Measurements from ENCODE around the gene PCDHA9. TPM values are rescaled to one million over a fixed set of nuclear protein-coding genes. Genes with fewer than 3 reads are reported as not detected.

The PCDHA9 gene
- total and polyA plus RNA-seq, 2 of the 4 experiments (the other 2 are of a cell fraction): under 0.01 TPM; not detected in 1

GRCh38 chr5:140862441-140863295 lies 14.5 kb downstream of the PCDHA9 start:
- 45% methylated on average over 49 of the region's 76 CpGs; no CpG with 5 or more reads in 1 of the 2 experiments for WGBS, 2 experiments (ENCODE audit: extremely low coverage in 2 of 2, insufficient read length in 1 of 2)
- H3K4me1 ChIP-seq (ENCODE audit: control insufficient read depth, insufficient read depth, low read length): no peaks in the 10 kb centered on the region
- H3K4me3 ChIP-seq (ENCODE audit: insufficient read depth, low read depth, low read length): no peak overlapping the region
- no peak overlapping the region for H2BK120ac ChIP-seq (ENCODE audit: low read depth, low read length)
- BruUV-seq (replicated peaks): no TSS peak
- POLR2A ChIA-PET (ENCODE audit: unreplicated experiment): no interaction called here
- no peak overlapping the region for H3K14ac ChIP-seq (replicated peaks; ENCODE audit: low read depth, low read length)
- H4K8ac ChIP-seq (ENCODE audit: low read depth in 2 of 2, low read length in 2 of 2): no peak overlapping the region
- H3K9me1 ChIP-seq (ENCODE audit: insufficient read depth, low read length): no peaks in the 10 kb centered on the region
- H2BK5ac ChIP-seq (ENCODE audit: low read depth, low read length, poor library complexity, severe bottlenecking): no peak overlapping the region
- dilution Hi-C loops (cut with HindIII; ENCODE audit: low sequenced_read_pairs, unreplicated experiment) (no loop called here), in situ Hi-C loops (cut with MboI; ENCODE audit: low sequenced_read_pairs) (no loop called here), intact Hi-C loops (cut with micrococcal nuclease) (no loop called here)
- H3K27ac ChIP-seq (ENCODE audit: insufficient read depth, low read length): no peak overlapping the region
- H4K5ac ChIP-seq (ENCODE audit: low read depth, low read length): no peak overlapping the region
- ATAC-seq (ENCODE audit: low read depth): no peak
- H3K18ac ChIP-seq (ENCODE audit: low read depth, low read length): no peak overlapping the region
- H3K36me3 ChIP-seq (ENCODE audit: control insufficient read depth, insufficient read depth, low read length): no peaks in the 10 kb centered on the region
- H2BK15ac ChIP-seq (ENCODE audit: low read depth, low read length): no peak overlapping the region
- no peak overlapping the region for H2BK20ac ChIP-seq (ENCODE audit: low read depth, low read length)
- no peaks in the 10 kb centered on the region for H4K20me1 ChIP-seq (ENCODE audit: insufficient read depth, low read length)
- no peak overlapping the region for H2AK9ac ChIP-seq (replicated peaks; ENCODE audit: low read depth, low read length, poor library complexity)
- H3K79me1 ChIP-seq (ENCODE audit: low read depth in 1 of 2, low read length in 2 of 2): no peaks in the 10 kb centered on the region
- H3K9me3 ChIP-seq (ENCODE audit: control insufficient read depth, insufficient read depth, low read length): peaks cover 26% of the 10 kb centered on the region
- no peak overlapping the region for H3K9ac ChIP-seq (ENCODE audit: low read depth, low read length)
- no peak overlapping the region for H2AK5ac ChIP-seq (ENCODE audit: low read depth, low read length)
- H3K4me2 ChIP-seq (ENCODE audit: low read depth, low read length): no peak overlapping the region
- H3K23ac ChIP-seq (ENCODE audit: low read depth, low read length): no peak overlapping the region
- no peak overlapping the region for H2AFZ ChIP-seq (replicated peaks; ENCODE audit: low read length, poor library complexity)
- no peaks in the 10 kb centered on the region for H3K27me3 ChIP-seq (ENCODE audit: control insufficient read depth, insufficient read depth, low read length)
- CTCF ChIA-PET: no interaction called here
- no peak overlapping the region for H3K56ac ChIP-seq (ENCODE audit: extremely low read depth, insufficient read depth, low read length)
- no peak overlapping the region for H4K91ac ChIP-seq (ENCODE audit: insufficient read depth, low read depth, low read length)
- no peak overlapping the region for H3K4ac ChIP-seq (ENCODE audit: low read depth, low read length)
- no peak for DNase-seq
- no peak for TF ChIP-seq SMC3 (IDR thresholded peaks at IDR 0.05; ENCODE audit: low read depth, low read length)
- no peak for TF ChIP-seq MAFK (IDR thresholded peaks at IDR 0.05; ENCODE audit: low read depth, low read length)
- TF ChIP-seq MXI1 (IDR thresholded peaks at IDR 0.05; ENCODE audit: borderline replicate concordance, low read depth, low read length): no peak
- TF ChIP-seq RCOR1 (IDR thresholded peaks at IDR 0.05; ENCODE audit: insufficient replicate concordance, low read length): no peak
- no peak for TF ChIP-seq FOS (IDR thresholded peaks at IDR 0.05; ENCODE audit: low read depth, low read length)
- TF ChIP-seq, protein P1, sequence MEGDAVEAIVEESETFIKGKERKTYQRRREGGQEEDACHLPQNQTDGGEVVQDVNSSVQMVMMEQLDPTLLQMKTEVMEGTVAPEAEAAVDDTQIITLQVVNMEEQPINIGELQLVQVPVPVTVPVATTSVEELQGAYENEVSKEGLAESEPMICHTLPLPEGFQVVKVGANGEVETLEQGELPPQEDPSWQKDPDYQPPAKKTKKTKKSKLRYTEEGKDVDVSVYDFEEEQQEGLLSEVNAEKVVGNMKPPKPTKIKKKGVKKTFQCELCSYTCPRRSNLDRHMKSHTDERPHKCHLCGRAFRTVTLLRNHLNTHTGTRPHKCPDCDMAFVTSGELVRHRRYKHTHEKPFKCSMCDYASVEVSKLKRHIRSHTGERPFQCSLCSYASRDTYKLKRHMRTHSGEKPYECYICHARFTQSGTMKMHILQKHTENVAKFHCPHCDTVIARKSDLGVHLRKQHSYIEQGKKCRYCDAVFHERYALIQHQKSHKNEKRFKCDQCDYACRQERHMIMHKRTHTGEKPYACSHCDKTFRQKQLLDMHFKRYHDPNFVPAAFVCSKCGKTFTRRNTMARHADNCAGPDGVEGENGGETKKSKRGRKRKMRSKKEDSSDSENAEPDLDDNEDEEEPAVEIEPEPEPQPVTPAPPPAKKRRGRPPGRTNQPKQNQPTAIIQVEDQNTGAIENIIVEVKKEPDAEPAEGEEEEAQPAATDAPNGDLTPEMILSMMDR (conservative IDR thresholded peaks at IDR 0.05; ENCODE audit: low read depth, low read length): no peak
- no peak for TF ChIP-seq RFX5 (IDR thresholded peaks at IDR 0.05; ENCODE audit: low read depth, low read length)
- no peak for TF ChIP-seq NFE2L2 (IDR thresholded peaks at IDR 0.05; ENCODE audit: low read depth, low read length)
- no peak for TF ChIP-seq RAD21 (IDR thresholded peaks at IDR 0.05; ENCODE audit: low read length)
- no peak for TF ChIP-seq BHLHE40 (IDR thresholded peaks at IDR 0.05; ENCODE audit: low read depth, low read length)
- TF ChIP-seq ELK1 (IDR thresholded peaks at IDR 0.05; ENCODE audit: borderline replicate concordance, low read depth, low read length): no peak
- TF ChIP-seq, protein P2, sequence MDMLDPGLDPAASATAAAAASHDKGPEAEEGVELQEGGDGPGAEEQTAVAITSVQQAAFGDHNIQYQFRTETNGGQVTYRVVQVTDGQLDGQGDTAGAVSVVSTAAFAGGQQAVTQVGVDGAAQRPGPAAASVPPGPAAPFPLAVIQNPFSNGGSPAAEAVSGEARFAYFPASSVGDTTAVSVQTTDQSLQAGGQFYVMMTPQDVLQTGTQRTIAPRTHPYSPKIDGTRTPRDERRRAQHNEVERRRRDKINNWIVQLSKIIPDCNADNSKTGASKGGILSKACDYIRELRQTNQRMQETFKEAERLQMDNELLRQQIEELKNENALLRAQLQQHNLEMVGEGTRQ (IDR thresholded peaks at IDR 0.05; ENCODE audit: low read depth, low read length): no peak
- no peak for TF ChIP-seq MAZ (IDR thresholded peaks at IDR 0.05; ENCODE audit: borderline replicate concordance, low read depth, low read length)
- TF ChIP-seq CEBPB (IDR thresholded peaks at IDR 0.05; ENCODE audit: low read depth, low read length): no peak
- TF ChIP-seq CHD1 (IDR thresholded peaks at IDR 0.05; ENCODE audit: low read depth, low read length): no peak
